HG03135 (cell line): ENCODE data around the gene NUTM2E.
"Not testable (repeated sequence)": the region's sequence is repeated elsewhere in the genome, so short reads cannot be mapped to it uniquely, and the experiment has no call there.

Experiments
- ATAC-seq: cut with Tn5 transposase; IDR thresholded peaks from one replicate; pipeline ENCODE4 v1.9.1; 2021; ENCODE audit warnings: mild to moderate bottlenecking, moderate library complexity; ENCODE audit not compliant: unreplicated experiment

Gene NUTM2E

GRCh38 chr10:79826496-79827215, at the start of gene NUTM2E:
Gene NUTM2E (plus strand): TSS chr10:79826739. CDS start chr10:79841741, 15,002 bp downstream.
- ATAC-seq = peak; percentile 91

GRCh38 chr10:79777997-79778396, 48.5 kb upstream of the NUTM2E start:
- not testable (repeated sequence) for ATAC-seq

GRCh38 chr10:79779310-79779938, 47.1 kb upstream of the NUTM2E start:
- peak; percentile 98 for ATAC-seq

GRCh38 chr10:79779992-79780391, 46.5 kb upstream of the NUTM2E start:
- not testable (repeated sequence) for ATAC-seq

GRCh38 chr10:79781584-79781983, 45.0 kb upstream of the NUTM2E start:
- not testable (repeated sequence) for ATAC-seq

GRCh38 chr10:79787455-79787952, 39.0 kb upstream of the NUTM2E start:
- not testable (repeated sequence) for ATAC-seq

- not testable (repeated sequence) for ATAC-seq
Measured at GRCh38 chr10:79789351-79789750, 37.2 kb upstream of the NUTM2E start.

- ATAC-seq = not testable (repeated sequence)
Measured at GRCh38 chr10:79791906-79792517, 34.5 kb upstream of the NUTM2E start.

- ATAC-seq = peak; percentile 66
Measured at GRCh38 chr10:79799337-79799736, 27.2 kb upstream of the NUTM2E start.

- not testable (repeated sequence) for ATAC-seq
Measured at GRCh38 chr10:79805857-79806256, 20.7 kb upstream of the NUTM2E start.

- not testable (repeated sequence) for ATAC-seq
Measured at GRCh38 chr10:79811895-79812294, 14.6 kb upstream of the NUTM2E start.

GRCh38 chr10:79816290-79816689, 10.2 kb upstream of the NUTM2E start:
- ATAC-seq = not testable (repeated sequence)

GRCh38 chr10:79823387-79823786, 3.2 kb upstream of the NUTM2E start:
- ATAC-seq = not testable (repeated sequence)

- peak; percentile 19 for ATAC-seq
Measured at GRCh38 chr10:79825587-79826011, 940 bp upstream of the NUTM2E start.

GRCh38 chr10:79826131-79826495, 426 bp upstream of the NUTM2E start:
- ATAC-seq = peak; percentile 40

GRCh38 chr10:79833833-79834232, 7.3 kb downstream of the NUTM2E start:
- ATAC-seq = not testable (repeated sequence)

GRCh38 chr10:79835891-79836290, 9.4 kb downstream of the NUTM2E start:
- not testable (repeated sequence) for ATAC-seq

GRCh38 chr10:79836891-79837290, 10.4 kb downstream of the NUTM2E start:
- not testable (repeated sequence) for ATAC-seq

GRCh38 chr10:79838441-79838840, 11.9 kb downstream of the NUTM2E start:
- not testable (repeated sequence) for ATAC-seq

GRCh38 chr10:79853191-79853854, 26.8 kb downstream of the NUTM2E start:
- ATAC-seq = not testable (repeated sequence)

- not testable (repeated sequence) for ATAC-seq
Measured at GRCh38 chr10:79862269-79862668, 35.7 kb downstream of the NUTM2E start.
